PC-9 (cell line): ENCODE results near the gene MRFAP1. TPM values are rescaled to one million over a fixed set of nuclear protein-coding genes. Genes with fewer than 3 reads are reported as not detected.

Source experiments
- BruUV-seq: library from RNA; stranded (reverse); fragments of 400-500 nt; replicated peaks from 2 replicates; lab custom pipeline; 2021; lab: Mats Ljungman, UMichigan
- CTCF ChIA-PET: fragments of 300-600 bp; sonication (Branson Sonifier 250); formaldehyde crosslinking; loops from one replicate; lab custom pipeline; 2022; ENCODE audit warnings: antibody characterized with exemption; lab: Charles Lee
- POLR2A ChIA-PET: fragments of 300-600 bp; sonication (Branson Sonifier 250); formaldehyde crosslinking; loops from one replicate; lab custom pipeline; 2022; ENCODE audit warnings: antibody characterized with exemption; ENCODE audit not compliant: unreplicated experiment; lab: Charles Lee
- DNase-seq, 2 experiments: peaks; one replicate each; pipeline versions ENCODE4 v3.0.0 to v3.0.0-alpha.2; 2015 to 2022; ENCODE audit warnings: mixed read lengths in 1 of 2
- H2AFZ ChIP-seq: fragments of 200-600 bp; sonication (generic); 2 replicates; pipeline ENCODE4 v1.8.1; 2017; ENCODE audit warnings: antibody characterized with exemption
- H3F3A ChIP-seq: fragments of 200-600 bp; sonication (generic); 2 replicates; pipeline ENCODE4 v1.8.1; 2017; ENCODE audit warnings: antibody characterized with exemption, mild to moderate bottlenecking, low read depth; ENCODE audit not compliant: insufficient read depth
- H3K27ac ChIP-seq: fragments of 200-600 bp; sonication (generic); 2 replicates; pipeline ENCODE4 v1.6.1; 2016; ENCODE audit warnings: mixed run types
- H3K27me3 ChIP-seq: fragments of 200-600 bp; sonication (generic); 2 replicates; pipeline ENCODE4 v1.6.1; 2016; ENCODE audit warnings: low read depth, mixed run types; ENCODE audit not compliant: insufficient read depth
- H3K36me3 ChIP-seq: fragments of 200-600 bp; sonication (generic); 2 replicates; pipeline ENCODE4 v1.6.1; 2016; ENCODE audit warnings: low read depth, mixed run types
- H3K4me1 ChIP-seq: fragments of 200-600 bp; sonication (generic); replicated peaks from 2 replicates; pipeline ENCODE4 v1.6.1; 2016; ENCODE audit warnings: mixed run types; ENCODE audit not compliant: insufficient read depth
- H3K4me2 ChIP-seq: fragments of 200-600 bp; sonication (generic); 2 replicates; pipeline ENCODE4 v1.6.1; 2017; ENCODE audit warnings: mixed run types
- H3K4me3 ChIP-seq: fragments of 200-600 bp; sonication (generic); 2 replicates; pipeline ENCODE4 v1.6.1; 2016; ENCODE audit warnings: mixed run types
- H3K79me2 ChIP-seq: fragments of 200-600 bp; sonication (generic); 2 replicates; pipeline ENCODE4 v1.6.1; 2017; ENCODE audit warnings: low read depth, mixed run types
- H3K9me2 ChIP-seq: fragments of 200-600 bp; sonication (generic); 2 replicates; pipeline ENCODE4 v1.8.1; 2017; ENCODE audit warnings: mild to moderate bottlenecking; ENCODE audit not compliant: insufficient read depth
- H3K9me3 ChIP-seq: fragments of 200-600 bp; sonication (generic); 2 replicates; pipeline ENCODE4 v1.8.1; 2016; ENCODE audit warnings: low read depth; ENCODE audit not compliant: insufficient read depth
- H4K20me1 ChIP-seq: fragments of 200-600 bp; sonication (generic); 2 replicates; pipeline ENCODE4 v1.8.1; 2017; ENCODE audit not compliant: insufficient read depth
- CTCF ChIP-seq: fragments of 200-600 bp; sonication (generic); conservative IDR thresholded peaks from 2 replicates; pipeline ENCODE4 v1.6.1; 2017; ENCODE audit warnings: mixed run types, antibody characterized with exemption, mild to moderate bottlenecking, moderate library complexity
- EZH2 ChIP-seq: fragments of 200-600 bp; sonication (generic); IDR thresholded peaks from 2 replicates; pipeline ENCODE4 v1.8.0; 2017; ENCODE audit warnings: antibody characterized with exemption, low read depth
- intact Hi-C: fragments of 100-400 bp; cut with micrococcal nuclease; formaldehyde crosslinking; loops from one replicate; pipeline ENCODE4 v1.10.0; 2022; ENCODE audit not compliant: unreplicated experiment
- total RNA-seq: library from RNA; stranded (reverse); gene quantifications from 2 replicates; pipeline ENCODE4 v1.2.3, GENCODE V29; 2021

Gene MRFAP1
- total RNA-seq, 1 experiment from 2014 or later: 278 TPM

- Histone ChIP-seq H3K4me3 (no peak overlapping the region), H3K9me3 (no peaks in the 10 kb centered on the region), H3K9me2 (no peaks in the 10 kb centered on the region; the same call in 1 of the 2 replicates), H3K27me3 (no peaks in the 10 kb centered on the region), H2AFZ (peak overlapping the region; percentile 37; the same call in 1 of the 2 replicates), H4K20me1 (no peaks in the 10 kb centered on the region), H3K4me1 (peaks cover 22% of the 10 kb centered on the region), H3K36me3 (no peaks in the 10 kb centered on the region), H3K27ac (peak overlapping the region; percentile 89), H3F3A (peaks cover 24% of the 10 kb centered on the region), H3K79me2 (no peaks in the 10 kb centered on the region), H3K4me2 (peak overlapping the region; percentile 61)
- intact Hi-C loops: no loop called here
- CTCF ChIA-PET: interaction anchor here (0.7 kb wide), 1 partner anchor 156 kb away, joined by 4 read pairs; no protein-coding TSS in a partner anchor
- POLR2A ChIA-PET: interaction anchor here (0.7 kb wide), 3 partner anchors 26 to 624 kb away, joined by 3 to 4 read pairs (median 4); partner anchors contain the start of gene MRFAP1L1
- peak; percentile 25 to 80 for DNase-seq
- no TSS peak for BruUV-seq
- TF ChIP-seq CTCF (no peak), EZH2 (no peak)
Measured at GRCh38 chr4:6633091-6633906, 7.2 kb upstream of the MRFAP1 start.

GRCh38 chr4:6634746-6635145, 5.7 kb upstream of the MRFAP1 start:
- peaks cover 22% of the 10 kb centered on the region for H3K4me1 ChIP-seq
- H3K4me3 ChIP-seq: no peak overlapping the region
- no peak for DNase-seq
- TF ChIP-seq EZH2 (no peak), CTCF (no peak)
- intact Hi-C loops: no loop called here
- H3K4me2 ChIP-seq: no peak overlapping the region
- BruUV-seq: no TSS peak
- POLR2A ChIA-PET: no interaction called here
- no peaks in the 10 kb centered on the region for H3K36me3 ChIP-seq
- H4K20me1 ChIP-seq: no peaks in the 10 kb centered on the region
- H2AFZ ChIP-seq: no peak overlapping the region
- no peaks in the 10 kb centered on the region for H3K79me2 ChIP-seq
- no peak overlapping the region for H3K27ac ChIP-seq
- H3K9me2 ChIP-seq: no peaks in the 10 kb centered on the region; the same call in 1 of the 2 replicates
- CTCF ChIA-PET: no interaction called here
- no peaks in the 10 kb centered on the region for H3K9me3 ChIP-seq
- H3K27me3 ChIP-seq: no peaks in the 10 kb centered on the region
- peaks cover 28% of the 10 kb centered on the region for H3F3A ChIP-seq

GRCh38 chr4:6639137-6639680, 1.3 kb upstream of the MRFAP1 start:
- Histone ChIP-seq H3K9me3 (no peaks in the 10 kb centered on the region), H3K4me3 (no peak overlapping the region), H3F3A (peaks cover 25% of the 10 kb centered on the region; the same call in 1 of the 2 replicates), H2AFZ (no peak overlapping the region), H3K4me1 (peaks cover 13% of the 10 kb centered on the region), H3K9me2 (no peaks in the 10 kb centered on the region), H3K27me3 (no peaks in the 10 kb centered on the region), H3K79me2 (peaks cover 31% of the 10 kb centered on the region), H4K20me1 (peaks cover 17% of the 10 kb centered on the region), H3K27ac (no peak overlapping the region), H3K4me2 (peak overlapping the region; percentile 93), H3K36me3 (peaks cover 15% of the 10 kb centered on the region)
- BruUV-seq: no TSS peak
- DNase-seq: no peak
- intact Hi-C loops: no loop called here
- TF ChIP-seq EZH2 (no peak), CTCF (no peak)
- CTCF ChIA-PET: interaction anchor here (1.2 kb wide), 1 partner anchor 65 kb away, joined by 7 read pairs; no protein-coding TSS in a partner anchor
- POLR2A ChIA-PET: interaction anchor here (0.6 kb wide), 1 partner anchor 132 kb away, joined by 3 read pairs; no protein-coding TSS in a partner anchor
